Measurements from ENCODE around the gene ATP2B1. TPM values are rescaled to one million over a fixed set of nuclear protein-coding genes. Genes with fewer than 3 reads are reported as not detected.
A peak's percentile ranks its signal among the peaks of the same experiment; 100 is the strongest.

Gene ATP2B1
- total and polyA plus RNA-seq, 8 donors, result 4.3 to 22.4 (median 14.4) TPM

DNA sequence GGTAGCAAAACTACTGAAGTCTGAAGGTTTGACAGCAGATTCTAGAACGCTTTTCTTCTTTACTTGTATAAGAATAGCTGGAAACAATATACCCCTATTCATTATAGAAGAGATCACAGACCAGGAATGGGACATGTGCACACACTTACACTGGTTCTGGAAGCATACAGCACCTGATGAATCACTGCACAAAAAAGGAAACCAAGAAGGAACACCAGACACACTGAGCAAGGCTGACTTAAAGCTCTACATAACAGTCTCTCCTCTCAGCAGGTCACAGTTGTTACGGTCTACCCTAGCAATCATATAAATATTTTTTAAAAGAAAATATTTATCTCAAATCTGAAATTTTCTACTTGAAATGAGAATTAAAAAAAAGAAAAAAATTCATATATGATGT, 13.5 kb downstream of the ATP2B1 start:
- TF ChIP-seq, protein P1, sequence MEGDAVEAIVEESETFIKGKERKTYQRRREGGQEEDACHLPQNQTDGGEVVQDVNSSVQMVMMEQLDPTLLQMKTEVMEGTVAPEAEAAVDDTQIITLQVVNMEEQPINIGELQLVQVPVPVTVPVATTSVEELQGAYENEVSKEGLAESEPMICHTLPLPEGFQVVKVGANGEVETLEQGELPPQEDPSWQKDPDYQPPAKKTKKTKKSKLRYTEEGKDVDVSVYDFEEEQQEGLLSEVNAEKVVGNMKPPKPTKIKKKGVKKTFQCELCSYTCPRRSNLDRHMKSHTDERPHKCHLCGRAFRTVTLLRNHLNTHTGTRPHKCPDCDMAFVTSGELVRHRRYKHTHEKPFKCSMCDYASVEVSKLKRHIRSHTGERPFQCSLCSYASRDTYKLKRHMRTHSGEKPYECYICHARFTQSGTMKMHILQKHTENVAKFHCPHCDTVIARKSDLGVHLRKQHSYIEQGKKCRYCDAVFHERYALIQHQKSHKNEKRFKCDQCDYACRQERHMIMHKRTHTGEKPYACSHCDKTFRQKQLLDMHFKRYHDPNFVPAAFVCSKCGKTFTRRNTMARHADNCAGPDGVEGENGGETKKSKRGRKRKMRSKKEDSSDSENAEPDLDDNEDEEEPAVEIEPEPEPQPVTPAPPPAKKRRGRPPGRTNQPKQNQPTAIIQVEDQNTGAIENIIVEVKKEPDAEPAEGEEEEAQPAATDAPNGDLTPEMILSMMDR (IDR thresholded peaks at IDR 0.05), result no peak
- intact Hi-C loops (cut with DNase I), result no loop called here

DNA sequence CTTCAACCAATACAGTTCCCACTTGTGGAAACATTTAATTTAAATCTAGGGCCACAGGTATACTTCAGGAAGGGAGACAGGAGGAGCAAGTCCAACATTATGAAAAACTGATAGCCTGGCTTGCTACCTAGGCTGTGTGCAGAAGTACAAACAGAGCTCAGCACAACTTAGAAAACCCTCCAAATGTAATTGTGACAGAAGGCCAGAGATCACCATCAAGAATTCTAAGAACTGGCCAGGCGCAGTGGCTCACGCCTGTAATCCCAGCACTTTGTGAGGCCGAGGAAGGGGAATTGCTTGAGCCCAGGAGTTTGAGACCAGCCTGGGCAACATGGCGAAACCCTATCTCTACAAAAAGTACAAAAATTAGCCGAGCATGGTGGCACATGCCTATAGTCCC, 14.1 kb downstream of the ATP2B1 start:
- intact Hi-C loops (cut with DNase I), result no loop called here
- peaks cover 8 to 18% (median 12%) of the 10 kb centered on the region in 3 donors for H3K4me1 ChIP-seq
- no peaks in the 10 kb centered on the region for H3K27me3 ChIP-seq
- no peaks in the 10 kb centered on the region for H3K9me3 ChIP-seq
- H3K27ac ChIP-seq, result no peak overlapping the region
- DNase-seq, result no peak
- whole genome bisulfite sequencing, 2 donors, result 96 to 97% methylated on average over 5 of the region's 5 CpGs
- FAIRE-seq, result no peak
- no peak overlapping the region for H3K4me3 ChIP-seq
- H3K36me3 ChIP-seq, result no peaks in the 10 kb centered on the region
- ATAC-seq, result no peak
- TF ChIP-seq, protein P1 (IDR thresholded peaks at IDR 0.05), result no peak

More for the DNA sequence above, 13.5 kb downstream of the ATP2B1 start:
- H3K27ac ChIP-seq, result no peak overlapping the region
- no peaks in the 10 kb centered on the region for H3K9me3 ChIP-seq
- 95 to 96% methylated on average over 2 of the region's 2 CpGs for WGBS, 2 donors
- no peaks in the 10 kb centered on the region for H3K36me3 ChIP-seq
- H3K4me3 ChIP-seq, result no peak overlapping the region
- FAIRE-seq (no peak), ATAC-seq (peak in 1 of 4 donors; percentile 36), DNase-seq (no peak)
- no peaks in the 10 kb centered on the region for H3K27me3 ChIP-seq
- H3K4me1 ChIP-seq, result peaks cover 8 to 18% (median 12%) of the 10 kb centered on the region in 3 donors

DNA sequence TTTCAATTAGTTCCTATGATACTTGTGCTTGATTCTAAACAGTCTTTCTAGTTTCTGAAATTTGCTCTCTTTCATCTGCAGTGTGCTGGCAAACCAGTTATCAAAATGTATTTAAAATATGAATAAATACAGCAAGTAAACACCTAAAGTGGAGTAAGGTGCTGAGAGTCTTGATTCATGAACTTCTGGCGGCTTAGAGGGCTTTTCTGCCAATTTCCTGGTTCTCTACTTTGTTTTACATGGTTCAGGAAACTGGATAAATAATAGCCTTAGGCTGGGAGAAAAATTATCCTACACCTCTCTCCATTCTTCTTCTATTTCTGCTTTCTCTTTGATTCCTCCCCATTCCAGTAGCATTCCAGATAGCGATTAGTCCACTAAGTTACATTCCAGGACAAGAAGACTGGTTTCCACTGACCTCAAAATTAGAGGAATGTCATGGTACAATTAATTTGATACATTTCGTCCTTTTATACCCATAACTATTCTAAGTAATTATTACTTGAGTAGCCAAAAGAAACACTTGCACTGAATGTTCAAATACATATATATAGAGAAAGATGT, 14.9 kb downstream of the ATP2B1 start:
- Histone ChIP-seq H3K27ac (peak overlapping the region in 1 of 4 donors; percentile 17), H3K9me3 (no peaks in the 10 kb centered on the region), H3K27me3 (no peaks in the 10 kb centered on the region), H3K4me3 (no peak overlapping the region), H3K4me1 (peaks cover 8 to 18% (median 12%) of the 10 kb centered on the region in 3 donors), H3K36me3 (no peaks in the 10 kb centered on the region)
- intact Hi-C loops (cut with DNase I), result no loop called here
- 40 to 44% methylated on average over 3 of the region's 3 CpGs for WGBS, 2 donors
- DNase-seq (no peak), ATAC-seq (peak; percentile 38 to 82 (median 73)), FAIRE-seq (no peak)
- TF ChIP-seq, protein P1 (IDR thresholded peaks at IDR 0.05), result no peak

DNA sequence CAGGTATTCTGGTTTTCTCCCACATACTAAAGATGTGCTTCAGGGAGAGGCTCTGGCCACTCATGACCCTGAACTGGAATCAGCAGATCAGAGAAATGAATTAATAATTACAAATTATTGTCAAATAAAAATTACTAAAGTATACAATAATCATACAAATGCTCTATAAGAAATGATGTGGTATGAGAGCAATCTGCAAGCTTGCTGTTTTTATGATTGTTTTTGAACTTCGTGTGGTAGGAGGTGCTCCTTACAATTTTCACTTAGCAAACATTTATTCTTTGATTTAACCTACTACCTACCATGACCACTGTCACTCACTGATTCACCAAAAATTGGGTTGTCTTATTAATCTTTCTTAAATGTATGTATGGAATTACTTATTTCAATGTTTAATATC, 16.2 kb downstream of the ATP2B1 start:
- Histone ChIP-seq H3K27ac (no peak overlapping the region), H3K9me3 (no peaks in the 10 kb centered on the region), H3K27me3 (no peaks in the 10 kb centered on the region), H3K4me3 (no peak overlapping the region), H3K36me3 (no peaks in the 10 kb centered on the region), H3K4me1 (peaks cover 8 to 18% (median 12%) of the 10 kb centered on the region in 3 donors)
- intact Hi-C loops (cut with DNase I), result no loop called here
- no peak for FAIRE-seq
- TF ChIP-seq, protein P1 (IDR thresholded peaks at IDR 0.05), result no peak
- no peak for ATAC-seq
- WGBS, 2 donors, result 19 to 45% methylated on average over 1 of the region's 1 CpG
- DNase-seq, result no peak

DNA sequence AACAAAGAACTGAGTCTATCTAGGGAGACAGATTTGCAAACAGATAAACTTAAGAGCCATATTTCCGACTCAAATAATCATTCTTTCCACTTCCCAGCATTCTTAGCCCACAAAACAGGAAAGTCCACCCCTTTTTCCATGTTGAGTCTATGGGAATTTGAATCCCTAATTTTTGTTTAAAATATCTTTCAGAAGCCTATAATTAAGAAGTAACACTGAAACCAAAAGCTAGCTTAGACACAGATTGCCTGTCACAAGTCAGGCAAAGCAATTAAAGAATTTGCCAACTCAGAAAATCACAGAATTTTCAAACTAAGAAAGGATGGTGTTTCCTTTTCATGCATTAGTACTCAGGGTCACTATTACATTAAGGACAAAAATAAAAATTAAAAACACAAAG, 17.0 kb downstream of the ATP2B1 start:
- FAIRE-seq, result no peak
- Histone ChIP-seq H3K36me3 (no peaks in the 10 kb centered on the region), H3K27me3 (no peaks in the 10 kb centered on the region), H3K9me3 (no peaks in the 10 kb centered on the region), H3K4me1 (peaks cover 8 to 18% (median 12%) of the 10 kb centered on the region in 3 donors), H3K4me3 (no peak overlapping the region), H3K27ac (no peak overlapping the region)
- intact Hi-C loops (cut with DNase I), result no loop called here
- ATAC-seq, result no peak
- TF ChIP-seq, protein P1 (IDR thresholded peaks at IDR 0.05), result no peak
- WGBS, 2 donors, result 69 to 74% methylated on average over 1 of the region's 1 CpG
- no peak for DNase-seq

All from pancreas (tissue), 10 donors.